M059J (cell line): ENCODE measurements around the gene TLE7. TPM values are rescaled to one million over a fixed set of nuclear protein-coding genes. Genes with fewer than 3 reads are reported as not detected.

Experiments
- DNase-seq: peaks from one replicate; pipeline ENCODE4 v3.0.0-alpha.2; 2012; ENCODE audit warnings: low read depth
- total RNA-seq: library from RNA; depleted of rRNA; stranded (reverse); fragments of >200 nt; shearing (Covaris generic); gene quantifications from 2 replicates; pipeline ENCODE4 v1.2.3, GENCODE V29; 2014

TLE7 gene
- total RNA-seq, 1 experiment from 2014 or later, result not detected

GRCh38 chr16:71448274-71448866 is 6.5 kb upstream of the TLE7 start:
- no peak for DNase-seq

GRCh38 chr16:71443714-71444113 is 1.9 kb upstream of the TLE7 start:
- no peak for DNase-seq

GRCh38 chr16:71441348-71442050 is 355 bp downstream of the TLE7 start:
- no peak for DNase-seq

- DNase-seq, result no peak
Measured at GRCh38 chr16:71440669-71441347, 1.0 kb downstream of the TLE7 start.

GRCh38 chr16:71439523-71439922 is 2.3 kb downstream of the TLE7 start:
- peak; percentile 22 for DNase-seq

GRCh38 chr16:71436473-71436872 is 5.4 kb downstream of the TLE7 start:
- no peak for DNase-seq

- no peak for DNase-seq
Measured at GRCh38 chr16:71432906-71433305, 8.9 kb downstream of the TLE7 start.

- no peak for DNase-seq
Measured at GRCh38 chr16:71431991-71432390, 9.9 kb downstream of the TLE7 start.

- no peak for DNase-seq
Measured at GRCh38 chr16:71431176-71431575, 10.7 kb downstream of the TLE7 start.

- no peak for DNase-seq
Measured at GRCh38 chr16:71430744-71431143, 11.1 kb downstream of the TLE7 start.

GRCh38 chr16:71429581-71429980 is 12.3 kb downstream of the TLE7 start:
- DNase-seq, result no peak

- peak; percentile 73 for DNase-seq
Measured at GRCh38 chr16:71428883-71429282, 13.0 kb downstream of the TLE7 start.

GRCh38 chr16:71428385-71428784 is 13.5 kb downstream of the TLE7 start:
- DNase-seq, result no peak

GRCh38 chr16:71426880-71427615 is 14.8 kb downstream of the TLE7 start:
- DNase-seq, result no peak

- DNase-seq, result peak; percentile 83
Measured at GRCh38 chr16:71426069-71426879, 15.6 kb downstream of the TLE7 start.

GRCh38 chr16:71425746-71426068 is 16.1 kb downstream of the TLE7 start:
- no peak for DNase-seq

GRCh38 chr16:71424626-71425025 is 17.2 kb downstream of the TLE7 start:
- no peak for DNase-seq

- DNase-seq, result no peak
Measured at GRCh38 chr16:71423865-71424264, 18.0 kb downstream of the TLE7 start.

- no peak for DNase-seq
Measured at GRCh38 chr16:71423016-71423415, 18.8 kb downstream of the TLE7 start.

- DNase-seq, result peak; percentile 12
Measured at GRCh38 chr16:71421911-71422310, 19.9 kb downstream of the TLE7 start.

- no peak for DNase-seq
Measured at GRCh38 chr16:71414038-71414437, 27.8 kb downstream of the TLE7 start.

- DNase-seq, result no peak
Measured at GRCh38 chr16:71413341-71413740, 28.5 kb downstream of the TLE7 start.
